Activated T-helper 1 cell treated with anti-CD3 and anti-CD28 coated beads, Interleukin-12 subunit alpha, Interleukin-12 subunit beta, Interleukin-2, Interleukin-4 antibody, amounts not matched to agents 30 ng/mL and 10 ng/mL and 1 ng/mL, durations not matched to agents 14 hours and 24 hours and 36 hours (primary cell): ENCODE results near the gene ATP10A. TPM values are rescaled to one million over a fixed set of nuclear protein-coding genes. Genes with fewer than 3 reads are reported as not detected.
"Not testable (repeated sequence)": the region's sequence is repeated elsewhere in the genome, so short reads cannot be mapped to it uniquely, and the experiment has no call there.

Experiments
- DNase-seq: peaks from one replicate; pipeline ENCODE4 v3.0.0; 2021; ENCODE audit warnings: low spot score
- H3K27ac Mint-ChIP-seq: one replicate; pipeline ENCODE4 v1.8.0; 2021; ENCODE audit warnings: mild to moderate bottlenecking, mixed read lengths
- H3K27me3 Mint-ChIP-seq: one replicate; pipeline ENCODE4 v1.8.0; 2022; ENCODE audit warnings: mild to moderate bottlenecking, moderate library complexity, mixed read lengths; ENCODE audit not compliant: insufficient read depth
- H3K36me3 Mint-ChIP-seq: one replicate; pipeline ENCODE4 v1.8.0; 2021; ENCODE audit warnings: low read depth, mixed read lengths
- H3K4me1 Mint-ChIP-seq: one replicate; pipeline ENCODE4 v1.8.0; 2021; ENCODE audit warnings: low read depth, mixed read lengths
- H3K4me3 Mint-ChIP-seq: one replicate; pipeline ENCODE4 v1.8.0; 2021; ENCODE audit warnings: mild to moderate bottlenecking, moderate library complexity, mixed read lengths
- H3K9me3 Mint-ChIP-seq: one replicate; pipeline ENCODE4 v1.8.0; 2021; ENCODE audit warnings: mixed read lengths
- intact Hi-C: fragments of 100-400 bp; cut with micrococcal nuclease; formaldehyde crosslinking; loops from one replicate; pipeline ENCODE4 v1.15.1; 2024
- total RNA-seq: library from RNA; stranded (reverse); gene quantifications from 2 replicates; pipeline ENCODE4 v1.2.3, GENCODE V29; 2022

The ATP10A gene
- total RNA-seq, 1 donor from 2014 or later, result 42.8 TPM

DNA sequence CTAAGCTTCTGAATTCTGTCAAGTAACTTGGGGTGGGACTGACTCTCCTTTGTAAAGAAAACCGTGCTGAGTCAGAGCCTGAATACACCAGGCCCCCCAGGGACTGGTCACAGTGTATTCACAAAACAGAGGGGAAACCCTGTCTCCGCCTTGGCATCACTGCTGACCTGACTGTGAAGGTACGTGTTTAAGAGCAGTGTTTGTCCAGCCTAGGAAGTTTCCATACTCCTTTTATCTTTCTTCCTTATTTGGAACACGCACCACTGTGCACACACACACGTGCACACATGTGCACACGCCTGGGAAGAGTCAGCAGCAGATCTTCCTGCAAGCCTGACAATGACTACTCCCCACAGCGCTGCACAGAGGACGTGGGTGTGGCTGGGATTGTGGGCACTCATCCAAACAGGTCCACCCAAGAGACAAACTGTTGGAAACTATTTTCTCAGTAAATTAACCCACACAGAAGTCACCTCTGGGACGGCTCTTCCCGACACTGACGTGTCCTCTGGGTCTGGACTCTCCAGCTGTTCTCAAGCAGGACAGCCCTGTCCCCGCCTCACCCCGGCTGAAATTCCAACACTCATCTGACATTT lies 87.7 kb downstream of the ATP10A start:
- peaks cover 39% of the 10 kb centered on the region for H3K4me1 Mint-ChIP-seq
- H3K36me3 Mint-ChIP-seq, result peaks cover 8% of the 10 kb centered on the region
- no peaks in the 10 kb centered on the region for H3K9me3 Mint-ChIP-seq
- no peak overlapping the region for H3K27ac Mint-ChIP-seq
- intact Hi-C loops, result no loop called here
- no peak overlapping the region for H3K4me3 Mint-ChIP-seq
- no peak for DNase-seq
- H3K27me3 Mint-ChIP-seq, result no peaks in the 10 kb centered on the region

GRCh38 chr15:25774871-25775270 lies 88.3 kb downstream of the ATP10A start:
- H3K36me3 Mint-ChIP-seq, result peaks cover 8% of the 10 kb centered on the region
- DNase-seq, result no peak
- H3K27ac Mint-ChIP-seq, result no peak overlapping the region
- no peaks in the 10 kb centered on the region for H3K9me3 Mint-ChIP-seq
- intact Hi-C loops, result no loop called here
- no peak overlapping the region for H3K4me3 Mint-ChIP-seq
- peaks cover 39% of the 10 kb centered on the region for H3K4me1 Mint-ChIP-seq
- H3K27me3 Mint-ChIP-seq, result no peaks in the 10 kb centered on the region

DNA sequence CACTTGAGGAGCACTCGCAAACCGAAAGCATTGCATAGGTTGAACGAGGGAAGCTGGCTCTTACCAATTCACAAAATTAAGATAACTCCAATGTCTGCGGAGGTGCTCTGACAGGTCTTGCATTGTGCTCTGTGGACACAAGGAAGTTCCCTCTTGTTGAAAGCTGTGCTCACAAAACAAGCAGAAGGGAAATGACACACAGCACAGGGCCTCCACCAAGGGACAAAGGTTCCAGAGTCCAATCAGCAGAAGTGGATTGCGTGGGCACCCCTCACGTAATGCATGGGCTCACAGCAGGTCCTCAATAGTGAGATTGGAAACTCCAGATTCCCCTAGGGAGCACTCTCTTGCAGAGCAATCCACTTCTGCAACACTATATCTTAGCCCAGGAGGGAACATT lies 89.9 kb downstream of the ATP10A start:
- Mint-ChIP-seq H3K4me3 (no peak overlapping the region), H3K4me1 (peaks cover 28% of the 10 kb centered on the region), H3K36me3 (peaks cover 4% of the 10 kb centered on the region), H3K27ac (no peak overlapping the region), H3K9me3 (no peaks in the 10 kb centered on the region), H3K27me3 (no peaks in the 10 kb centered on the region)
- DNase-seq, result no peak
- intact Hi-C loops, result no loop called here

DNA sequence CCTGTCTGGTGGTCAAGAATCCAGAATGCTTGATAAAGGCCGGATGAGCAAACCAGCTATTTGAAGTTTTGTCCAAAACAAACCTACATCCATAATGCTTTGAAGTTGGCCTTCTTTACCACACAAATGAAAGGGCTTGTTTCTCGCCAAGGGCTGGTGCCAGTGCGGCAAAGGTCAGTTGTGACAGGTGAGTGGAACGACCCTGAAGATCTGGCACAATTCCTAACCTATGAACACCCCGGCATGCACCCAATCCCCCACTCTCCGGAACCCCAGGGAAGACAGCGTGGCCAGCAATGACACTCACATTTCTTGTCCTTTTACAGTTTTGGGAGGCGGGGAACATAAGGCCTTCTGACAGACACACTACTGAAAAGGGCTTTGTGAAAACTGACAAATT lies 90.6 kb downstream of the ATP10A start:
- Mint-ChIP-seq H3K27ac (no peak overlapping the region), H3K4me3 (no peak overlapping the region), H3K27me3 (no peaks in the 10 kb centered on the region), H3K36me3 (peaks cover 3% of the 10 kb centered on the region), H3K9me3 (no peaks in the 10 kb centered on the region), H3K4me1 (peaks cover 25% of the 10 kb centered on the region)
- no peak for DNase-seq
- intact Hi-C loops, result no loop called here

DNA sequence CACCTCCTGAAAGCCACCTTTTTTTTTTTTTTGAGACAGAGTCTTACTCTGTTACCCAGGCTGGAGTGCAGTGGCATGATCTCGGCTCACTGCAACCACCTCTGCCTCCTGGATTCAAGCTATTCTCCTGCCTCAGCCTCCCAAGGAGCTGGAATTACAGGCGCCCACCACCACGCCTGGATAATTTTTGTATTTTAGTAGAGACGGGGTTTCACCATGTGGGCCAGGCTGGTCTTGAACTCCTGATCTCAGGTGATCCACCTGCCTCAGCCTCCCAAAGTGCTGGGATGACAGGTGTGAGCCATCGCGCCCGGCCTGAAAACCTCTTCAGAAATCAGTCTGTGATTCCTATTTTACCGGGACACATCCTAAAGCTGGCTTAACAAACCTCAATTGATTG lies 91.4 kb downstream of the ATP10A start:
- DNase-seq, H3K27me3 Mint-ChIP-seq, H3K36me3 Mint-ChIP-seq, H3K9me3 Mint-ChIP-seq, intact Hi-C loops, H3K27ac Mint-ChIP-seq, H3K4me3 Mint-ChIP-seq: not testable (repeated sequence)
- peaks cover 24% of the 10 kb centered on the region for H3K4me1 Mint-ChIP-seq

- peaks cover 20% of the 10 kb centered on the region for H3K4me1 Mint-ChIP-seq
- DNase-seq, result no peak
- no peak overlapping the region for H3K4me3 Mint-ChIP-seq
- intact Hi-C loops, result no loop called here
- H3K27me3 Mint-ChIP-seq, result no peaks in the 10 kb centered on the region
- no peak overlapping the region for H3K27ac Mint-ChIP-seq
- no peaks in the 10 kb centered on the region for H3K9me3 Mint-ChIP-seq
- peaks cover 4% of the 10 kb centered on the region for H3K36me3 Mint-ChIP-seq
These were observed 91.8 kb downstream of the ATP10A start for GRCh38 chr15:25771338-25771706.

- H3K9me3 Mint-ChIP-seq, result no peaks in the 10 kb centered on the region
- DNase-seq, result no peak
- intact Hi-C loops, result no loop called here
- peaks cover 5% of the 10 kb centered on the region for H3K36me3 Mint-ChIP-seq
- H3K27ac Mint-ChIP-seq, result no peak overlapping the region
- no peaks in the 10 kb centered on the region for H3K27me3 Mint-ChIP-seq
- peaks cover 14% of the 10 kb centered on the region for H3K4me1 Mint-ChIP-seq
- no peak overlapping the region for H3K4me3 Mint-ChIP-seq
These were observed 92.3 kb downstream of the ATP10A start for GRCh38 chr15:25770618-25771337.

GRCh38 chr15:25770031-25770430 lies 93.1 kb downstream of the ATP10A start:
- H3K36me3 Mint-ChIP-seq, result peaks cover 4% of the 10 kb centered on the region
- H3K27me3 Mint-ChIP-seq, result no peaks in the 10 kb centered on the region
- H3K4me3 Mint-ChIP-seq, result no peak overlapping the region
- peaks cover 9% of the 10 kb centered on the region for H3K4me1 Mint-ChIP-seq
- no peak overlapping the region for H3K27ac Mint-ChIP-seq
- intact Hi-C loops, result no loop called here
- no peak for DNase-seq
- H3K9me3 Mint-ChIP-seq, result no peaks in the 10 kb centered on the region

DNA sequence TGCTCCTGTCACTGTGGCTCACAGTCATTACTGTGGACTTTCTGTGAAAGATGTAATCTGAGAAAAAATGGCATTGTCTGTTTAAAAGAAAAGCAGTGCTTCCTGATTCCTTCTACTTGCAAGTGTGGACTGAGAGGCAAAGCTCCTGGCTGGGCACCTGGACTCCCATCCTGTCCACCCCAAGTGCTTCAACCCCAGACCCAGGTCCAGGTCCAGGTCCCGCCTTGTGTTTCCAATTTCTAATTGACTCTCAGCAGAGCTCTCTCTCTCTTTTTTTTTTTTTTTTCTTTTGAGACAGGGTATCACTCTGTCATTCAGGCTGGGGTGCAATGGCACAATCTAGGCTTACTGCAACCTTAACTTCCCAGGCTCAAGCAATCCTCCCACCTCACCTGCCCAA lies 94.9 kb downstream of the ATP10A start:
- H3K4me1 Mint-ChIP-seq, result peaks cover 9% of the 10 kb centered on the region
- no peak for DNase-seq
- H3K4me3 Mint-ChIP-seq, result no peak overlapping the region
- intact Hi-C loops, result no loop called here
- no peak overlapping the region for H3K27ac Mint-ChIP-seq
- no peaks in the 10 kb centered on the region for H3K9me3 Mint-ChIP-seq
- peaks cover 4% of the 10 kb centered on the region for H3K36me3 Mint-ChIP-seq
- H3K27me3 Mint-ChIP-seq, result no peaks in the 10 kb centered on the region

GRCh38 chr15:25767356-25768151 lies 95.6 kb downstream of the ATP10A start:
- H3K27me3 Mint-ChIP-seq, result no peaks in the 10 kb centered on the region
- H3K4me3 Mint-ChIP-seq, result no peak overlapping the region
- H3K4me1 Mint-ChIP-seq, result peaks cover 9% of the 10 kb centered on the region
- H3K36me3 Mint-ChIP-seq, result peaks cover 4% of the 10 kb centered on the region
- H3K27ac Mint-ChIP-seq, result no peak overlapping the region
- H3K9me3 Mint-ChIP-seq, result no peaks in the 10 kb centered on the region
- intact Hi-C loops, result no loop called here
- DNase-seq, result no peak

- Mint-ChIP-seq H3K4me3 (no peak overlapping the region), H3K27me3 (no peaks in the 10 kb centered on the region), H3K9me3 (no peaks in the 10 kb centered on the region), H3K36me3 (peaks cover 4% of the 10 kb centered on the region), H3K27ac (no peak overlapping the region), H3K4me1 (peaks cover 14% of the 10 kb centered on the region)
- intact Hi-C loops, result no loop called here
- DNase-seq, result no peak
These were observed 96.7 kb downstream of the ATP10A start for GRCh38 chr15:25766417-25766816.

GRCh38 chr15:25764980-25765735 lies 98.0 kb downstream of the ATP10A start:
- Mint-ChIP-seq H3K36me3 (peaks cover 6% of the 10 kb centered on the region), H3K27me3 (no peaks in the 10 kb centered on the region), H3K4me1 (peaks cover 10% of the 10 kb centered on the region), H3K27ac (no peak overlapping the region), H3K4me3 (no peak overlapping the region), H3K9me3 (no peaks in the 10 kb centered on the region)
- intact Hi-C loops, result no loop called here
- DNase-seq, result no peak

GRCh38 chr15:25763954-25764353 lies 99.2 kb downstream of the ATP10A start:
- intact Hi-C loops, result no loop called here

More at GRCh38 chr15:25763954-25764353, 99.2 kb downstream of the ATP10A start:
- no peak for DNase-seq
- Mint-ChIP-seq H3K4me3 (no peak overlapping the region), H3K9me3 (peaks cover under 1% of the 10 kb centered on the region), H3K27ac (no peak overlapping the region), H3K4me1 (peaks cover 10% of the 10 kb centered on the region), H3K36me3 (peaks cover 6% of the 10 kb centered on the region), H3K27me3 (no peaks in the 10 kb centered on the region)
